ENCODE data around the gene ACOX2. TPM values are rescaled to one million over a fixed set of nuclear protein-coding genes. Genes with fewer than 3 reads are reported as not detected.
A peak's percentile ranks its signal among the peaks of the same experiment; 100 is the strongest.

ACOX2 gene
- total RNA-seq, 1 donor from 2014 or later = not detected

- peaks cover 3% of the 10 kb centered on the region for H3K4me1 Mint-ChIP-seq (ENCODE audit: low read depth)
- H3K27ac Mint-ChIP-seq = no peak overlapping the region
- no peaks in the 10 kb centered on the region for H3K9me3 Mint-ChIP-seq
- intact Hi-C loops (cut with micrococcal nuclease) = no loop called here
- peaks cover 11% of the 10 kb centered on the region for H3K27me3 Mint-ChIP-seq (ENCODE audit: low read depth)
- no peak for DNase-seq (ENCODE audit: low spot score)
- no peaks in the 10 kb centered on the region for H3K36me3 Mint-ChIP-seq (ENCODE audit: low read depth)
- no peak overlapping the region for H3K4me3 Mint-ChIP-seq (ENCODE audit: low read depth)
These were observed 36.6 kb upstream of the ACOX2 start for GRCh38 chr3:58573640-58574039.

DNA sequence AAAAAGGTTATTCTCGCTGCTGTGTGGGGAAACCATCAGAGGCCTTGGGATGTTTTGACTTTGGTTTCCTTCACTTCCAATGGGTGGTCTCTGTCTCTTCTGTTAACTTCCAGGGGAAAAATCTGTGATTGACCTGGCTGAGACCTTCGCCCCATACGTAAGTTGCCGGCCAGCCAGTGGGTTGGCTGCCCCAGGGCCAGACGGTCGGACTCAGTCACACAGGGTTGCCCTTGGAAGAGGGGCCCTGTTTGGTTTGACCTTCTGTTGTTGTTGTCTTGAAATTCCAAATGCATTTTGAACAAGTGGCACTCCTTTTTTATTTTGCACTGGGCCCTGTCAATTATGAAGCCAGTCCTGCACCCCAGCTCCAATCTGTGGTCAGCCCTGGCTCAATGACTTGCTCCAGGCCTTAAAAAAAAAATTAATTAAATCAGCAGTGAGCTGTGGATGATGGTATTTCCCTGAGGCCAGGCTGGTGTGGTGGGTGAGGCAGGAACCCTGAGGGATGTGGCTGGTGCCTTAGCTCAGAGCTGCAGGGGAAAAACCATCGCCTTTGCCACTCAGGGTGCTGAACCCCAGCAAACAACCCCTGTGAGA lies 35.7 kb upstream of the ACOX2 start:
- Mint-ChIP-seq H3K27ac (no peak overlapping the region), H3K9me3 (no peaks in the 10 kb centered on the region), H3K27me3 (ENCODE audit: low read depth) (peaks cover 11% of the 10 kb centered on the region), H3K4me1 (ENCODE audit: low read depth) (peaks cover 4% of the 10 kb centered on the region), H3K36me3 (ENCODE audit: low read depth) (no peaks in the 10 kb centered on the region), H3K4me3 (ENCODE audit: low read depth) (no peak overlapping the region)
- no peak for DNase-seq (ENCODE audit: low spot score)
- intact Hi-C loops (cut with micrococcal nuclease) = no loop called here

GRCh38 chr3:58572013-58572633 lies 35.1 kb upstream of the ACOX2 start:
- Mint-ChIP-seq H3K36me3 (ENCODE audit: low read depth) (no peaks in the 10 kb centered on the region), H3K9me3 (no peaks in the 10 kb centered on the region), H3K4me3 (ENCODE audit: low read depth) (no peak overlapping the region), H3K27ac (no peak overlapping the region), H3K4me1 (ENCODE audit: low read depth) (peaks cover 4% of the 10 kb centered on the region), H3K27me3 (ENCODE audit: low read depth) (peaks cover 6% of the 10 kb centered on the region)
- intact Hi-C loops (cut with micrococcal nuclease) = no loop called here
- DNase-seq (ENCODE audit: low spot score) = no peak

DNA sequence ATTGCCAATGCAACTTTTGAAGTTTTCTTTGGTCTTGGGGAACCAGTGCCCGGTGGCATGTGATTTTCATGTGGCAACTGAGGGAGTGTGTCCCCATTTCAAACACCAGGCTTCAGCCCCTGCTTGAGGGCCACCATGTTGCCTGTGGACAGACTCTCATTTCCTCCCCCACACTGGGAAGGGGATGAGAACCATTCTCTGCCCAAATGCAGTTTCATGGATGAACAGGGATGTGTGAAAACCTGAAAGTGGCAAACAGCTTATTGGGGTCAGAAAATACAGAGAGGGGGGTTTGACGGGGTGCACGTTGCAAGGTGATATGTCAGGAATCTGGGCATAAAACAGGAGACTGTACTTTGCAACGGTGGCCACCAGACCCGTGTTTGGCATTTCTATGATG lies 33.9 kb upstream of the ACOX2 start:
- Mint-ChIP-seq H3K4me3 (ENCODE audit: low read depth) (no peak overlapping the region), H3K27ac (no peak overlapping the region), H3K9me3 (no peaks in the 10 kb centered on the region), H3K4me1 (ENCODE audit: low read depth) (peaks cover 4% of the 10 kb centered on the region), H3K27me3 (ENCODE audit: low read depth) (peaks cover 6% of the 10 kb centered on the region), H3K36me3 (ENCODE audit: low read depth) (no peaks in the 10 kb centered on the region)
- no peak for DNase-seq (ENCODE audit: low spot score)
- intact Hi-C loops (cut with micrococcal nuclease) = no loop called here

DNA sequence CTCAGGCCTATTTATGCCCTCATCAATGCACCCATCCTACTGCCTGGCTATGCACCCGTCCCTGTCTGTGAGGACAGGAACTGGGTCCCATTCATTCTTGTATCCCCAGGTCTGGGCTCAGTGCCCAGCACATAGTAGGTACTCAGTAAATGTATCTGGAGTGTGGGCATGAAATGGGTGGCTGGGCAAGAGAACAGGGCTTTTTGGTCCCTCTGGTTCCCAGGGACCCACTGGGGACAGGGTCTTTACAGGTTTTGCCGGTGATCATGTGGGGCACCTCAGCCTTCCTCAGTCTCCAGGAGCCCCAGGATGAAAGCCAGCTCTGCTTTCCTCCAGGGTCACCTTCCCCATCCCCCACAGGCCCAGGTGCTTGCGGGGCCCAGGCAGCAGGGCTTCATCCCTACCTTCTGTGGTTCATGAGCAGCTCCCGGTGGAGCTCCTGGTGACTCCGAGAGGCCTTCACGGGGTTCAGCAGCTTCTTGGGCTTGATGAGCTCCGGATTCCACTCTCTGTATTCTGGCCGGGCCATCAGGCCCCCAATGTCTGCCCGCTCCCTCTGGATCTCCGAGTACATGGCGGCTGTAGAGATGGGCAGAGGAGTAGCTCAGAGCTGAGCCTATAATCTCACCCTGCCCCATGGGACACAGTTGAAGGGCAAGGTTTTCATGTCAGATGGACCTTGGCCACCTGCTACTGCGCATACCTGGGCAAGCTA lies 32.5 kb upstream of the ACOX2 start:
- Mint-ChIP-seq H3K4me1 (ENCODE audit: low read depth) (peaks cover 4% of the 10 kb centered on the region), H3K27me3 (ENCODE audit: low read depth) (peaks cover 3% of the 10 kb centered on the region), H3K4me3 (ENCODE audit: low read depth) (no peak overlapping the region), H3K27ac (no peak overlapping the region), H3K36me3 (ENCODE audit: low read depth) (no peaks in the 10 kb centered on the region), H3K9me3 (no peaks in the 10 kb centered on the region)
- DNase-seq (ENCODE audit: low spot score) = no peak
- intact Hi-C loops (cut with micrococcal nuclease) = no loop called here

GRCh38 chr3:58568572-58569286 lies 31.7 kb upstream of the ACOX2 start:
- intact Hi-C loops (cut with micrococcal nuclease) = loop anchor here (1.0 kb wide), 1 partner anchor 62 kb away; no protein-coding TSS in a partner anchor
- H3K27ac Mint-ChIP-seq = no peak overlapping the region
- no peak overlapping the region for H3K4me3 Mint-ChIP-seq (ENCODE audit: low read depth)
- H3K4me1 Mint-ChIP-seq (ENCODE audit: low read depth) = peaks cover 4% of the 10 kb centered on the region
- H3K27me3 Mint-ChIP-seq (ENCODE audit: low read depth) = peaks cover 3% of the 10 kb centered on the region
- H3K36me3 Mint-ChIP-seq (ENCODE audit: low read depth) = no peaks in the 10 kb centered on the region
- DNase-seq (ENCODE audit: low spot score) = peak; percentile 53
- no peaks in the 10 kb centered on the region for H3K9me3 Mint-ChIP-seq

DNA sequence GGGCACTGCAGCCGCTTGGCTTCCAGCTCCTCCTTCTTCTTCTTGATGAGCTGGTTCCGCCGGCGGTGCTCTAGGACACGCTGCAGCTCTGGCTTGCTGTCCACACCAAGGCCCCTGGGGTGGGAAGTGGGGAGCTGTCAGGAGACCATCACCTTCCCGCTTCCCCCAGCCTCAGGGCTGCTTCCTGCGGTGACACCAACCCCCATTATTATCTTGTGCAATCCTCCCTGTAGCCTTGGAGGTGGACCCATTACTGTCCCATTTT lies 30.2 kb upstream of the ACOX2 start:
- Mint-ChIP-seq H3K4me1 (ENCODE audit: low read depth) (peaks cover 4% of the 10 kb centered on the region), H3K27me3 (ENCODE audit: low read depth) (peaks cover 8% of the 10 kb centered on the region), H3K9me3 (no peaks in the 10 kb centered on the region), H3K4me3 (ENCODE audit: low read depth) (no peak overlapping the region), H3K27ac (no peak overlapping the region), H3K36me3 (ENCODE audit: low read depth) (no peaks in the 10 kb centered on the region)
- intact Hi-C loops (cut with micrococcal nuclease) = no loop called here
- no peak for DNase-seq (ENCODE audit: low spot score)

- intact Hi-C loops (cut with micrococcal nuclease) = no loop called here
- no peaks in the 10 kb centered on the region for H3K36me3 Mint-ChIP-seq (ENCODE audit: low read depth)
- H3K4me3 Mint-ChIP-seq (ENCODE audit: low read depth) = no peak overlapping the region
- no peak overlapping the region for H3K27ac Mint-ChIP-seq
- no peaks in the 10 kb centered on the region for H3K9me3 Mint-ChIP-seq
- no peak for DNase-seq (ENCODE audit: low spot score)
- H3K4me1 Mint-ChIP-seq (ENCODE audit: low read depth) = peaks cover 4% of the 10 kb centered on the region
- peaks cover 7% of the 10 kb centered on the region for H3K27me3 Mint-ChIP-seq (ENCODE audit: low read depth)
These were observed 29.6 kb upstream of the ACOX2 start for GRCh38 chr3:58566398-58567250.

- H3K4me1 Mint-ChIP-seq (ENCODE audit: low read depth) = peaks cover 4% of the 10 kb centered on the region
- H3K9me3 Mint-ChIP-seq = no peaks in the 10 kb centered on the region
- no peak for DNase-seq (ENCODE audit: low spot score)
- peaks cover 6% of the 10 kb centered on the region for H3K27me3 Mint-ChIP-seq (ENCODE audit: low read depth)
- intact Hi-C loops (cut with micrococcal nuclease) = no loop called here
- H3K36me3 Mint-ChIP-seq (ENCODE audit: low read depth) = no peaks in the 10 kb centered on the region
- H3K4me3 Mint-ChIP-seq (ENCODE audit: low read depth) = no peak overlapping the region
- H3K27ac Mint-ChIP-seq = no peak overlapping the region
These were observed 28.8 kb upstream of the ACOX2 start for GRCh38 chr3:58565621-58566397.

DNA sequence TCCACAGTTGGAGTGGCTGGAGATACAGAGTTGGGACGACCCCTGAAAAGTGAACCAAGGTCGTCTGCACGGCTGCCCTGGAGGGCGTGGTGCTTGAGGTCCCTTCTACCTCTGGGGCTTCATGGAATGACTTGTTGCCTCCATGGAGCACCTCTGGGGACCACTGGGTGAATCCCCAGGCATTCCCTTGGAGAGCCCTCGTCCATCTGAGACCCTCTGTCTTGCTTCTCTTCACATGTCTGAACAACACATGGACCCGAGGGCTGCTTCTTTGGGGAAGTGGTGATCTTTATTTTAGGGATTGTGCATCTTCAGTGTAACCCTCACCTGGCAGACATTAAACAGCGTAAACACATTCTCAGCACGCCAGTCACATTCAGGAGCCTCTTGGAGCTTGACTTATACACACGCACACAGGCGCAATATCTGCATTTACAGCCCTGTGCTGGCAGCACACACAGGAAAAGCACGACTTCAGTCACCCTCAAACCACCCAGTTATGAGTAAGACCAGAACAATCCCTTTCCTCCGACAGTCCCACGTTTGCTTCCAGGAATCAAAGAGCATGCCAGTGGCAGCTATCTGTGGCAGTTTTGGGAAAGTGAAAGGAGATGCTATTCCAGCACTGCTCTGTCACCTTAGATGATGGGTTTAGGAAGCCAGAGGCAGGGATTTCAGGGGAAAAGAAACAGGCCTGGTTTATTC lies 27.6 kb upstream of the ACOX2 start:
- intact Hi-C loops (cut with micrococcal nuclease) = no loop called here
- Mint-ChIP-seq H3K36me3 (ENCODE audit: low read depth) (no peaks in the 10 kb centered on the region), H3K4me3 (ENCODE audit: low read depth) (no peak overlapping the region), H3K27ac (no peak overlapping the region), H3K9me3 (no peaks in the 10 kb centered on the region), H3K27me3 (ENCODE audit: low read depth) (peaks cover 6% of the 10 kb centered on the region), H3K4me1 (ENCODE audit: low read depth) (peaks cover 4% of the 10 kb centered on the region)
- DNase-seq (ENCODE audit: low spot score) = no peak

- no peak overlapping the region for H3K4me3 Mint-ChIP-seq (ENCODE audit: low read depth)
- no peaks in the 10 kb centered on the region for H3K9me3 Mint-ChIP-seq
These were observed 27.1 kb upstream of the ACOX2 start for GRCh38 chr3:58564054-58564453.

More at GRCh38 chr3:58564054-58564453, 27.1 kb upstream of the ACOX2 start:
- Mint-ChIP-seq H3K4me1 (ENCODE audit: low read depth) (peaks cover 4% of the 10 kb centered on the region), H3K27me3 (ENCODE audit: low read depth) (peaks cover 6% of the 10 kb centered on the region), H3K36me3 (ENCODE audit: low read depth) (no peaks in the 10 kb centered on the region), H3K27ac (no peak overlapping the region)
- DNase-seq (ENCODE audit: low spot score) = no peak
- intact Hi-C loops (cut with micrococcal nuclease) = no loop called here

Data from activated T-helper 2 cell treated with anti-CD3 and anti-CD28 coated beads, Interferon-gamma antibody, Interleukin-2, Interleukin-4, amounts not matched to agents 10 μg/mL and 5 μg/mL and 100 μg/mL, durations not matched to agents 14 hours and 24 hours and 36 hours (primary cell).